PC-3 (cell line): ENCODE data around the gene CDSN.

Source experiments
- CTCF ChIP-seq: fragments of 300-600 bp; sonication (generic); conservative IDR thresholded peaks from 2 replicates; pipeline ENCODE4 v1.5.1; 2017; ENCODE audit warnings: antibody characterized with exemption, low read depth, mild to moderate bottlenecking, low read length
- EZH2 ChIP-seq: fragments of 300-600 bp; sonication (generic); IDR thresholded peaks from one replicate; pipeline ENCODE4 v1.6.1; 2017; ENCODE audit warnings: antibody characterized with exemption, mild to moderate bottlenecking, low read length; ENCODE audit not compliant: unreplicated experiment
- EZH2phosphoT487 ChIP-seq: fragments of 300-600 bp; sonication (generic); IDR thresholded peaks from 2 replicates; pipeline ENCODE4 v1.6.1; 2018; ENCODE audit warnings: mild to moderate bottlenecking, antibody characterized with exemption, low read length, borderline replicate concordance

- TF ChIP-seq EZH2phosphoT487, result no peak
- no peak for TF ChIP-seq EZH2
- peak; percentile 87 for TF ChIP-seq CTCF
Observed at GRCh38 chr6:31087494-31088089, 32.7 kb downstream of the CDSN start.
